Stimulated activated CD4-positive, alpha-beta T cell treated with anti-CD3 and anti-CD28 coated beads, TNF-alpha, amount 100 ng/mL, for 1 hour (primary cell): ENCODE data around the gene NTN4.
"Not testable (repeated sequence)": the region's sequence is repeated elsewhere in the genome, so short reads cannot be mapped to it uniquely, and the experiment has no call there.

Experiments used
- DNase-seq, 3 donors: peaks; one replicate each; pipeline ENCODE4 v3.0.0-alpha.2; 2020; ENCODE audit warnings: low read depth in 3 of 3, low spot score in 1 of 3

The NTN4 gene

GRCh38 chr12:95796982-95797289, 6.4 kb upstream of the NTN4 start:
- no peak for DNase-seq

DNA sequence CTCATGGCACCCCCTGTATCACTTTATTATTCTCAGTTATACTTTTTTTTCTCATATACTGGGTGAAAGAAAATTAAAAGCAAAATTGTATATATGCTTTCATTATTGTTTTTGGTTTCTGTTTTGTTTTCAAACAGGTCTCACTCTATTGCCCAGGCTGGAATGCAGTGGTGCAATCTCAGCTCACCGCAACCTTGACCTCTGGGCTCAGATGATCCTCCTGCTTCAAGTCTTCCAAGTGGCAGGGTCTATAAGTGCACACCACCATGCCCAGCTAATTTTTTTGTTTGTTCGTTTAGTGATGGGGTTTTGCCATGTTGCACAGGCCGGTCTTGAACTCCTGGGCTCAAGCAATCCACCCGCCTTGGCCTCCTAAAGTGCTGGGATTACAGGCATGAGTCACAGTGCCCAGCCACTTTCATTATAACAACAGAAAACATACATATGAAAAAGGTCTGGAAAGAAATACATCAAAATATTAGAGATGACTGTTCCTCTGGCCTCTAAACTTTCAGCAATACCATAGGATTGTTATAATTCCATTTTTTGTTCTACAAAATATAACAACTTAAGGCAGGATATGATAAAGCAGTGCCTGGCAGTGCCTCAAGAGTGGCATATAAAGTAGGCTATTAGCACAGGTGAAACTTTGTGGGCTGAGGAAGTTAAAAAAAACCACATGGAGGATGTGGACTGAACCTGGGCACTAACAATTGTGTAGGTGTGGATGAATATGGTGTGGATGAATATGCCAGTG, 5.8 kb upstream of the NTN4 start:
- DNase-seq = no peak

DNA sequence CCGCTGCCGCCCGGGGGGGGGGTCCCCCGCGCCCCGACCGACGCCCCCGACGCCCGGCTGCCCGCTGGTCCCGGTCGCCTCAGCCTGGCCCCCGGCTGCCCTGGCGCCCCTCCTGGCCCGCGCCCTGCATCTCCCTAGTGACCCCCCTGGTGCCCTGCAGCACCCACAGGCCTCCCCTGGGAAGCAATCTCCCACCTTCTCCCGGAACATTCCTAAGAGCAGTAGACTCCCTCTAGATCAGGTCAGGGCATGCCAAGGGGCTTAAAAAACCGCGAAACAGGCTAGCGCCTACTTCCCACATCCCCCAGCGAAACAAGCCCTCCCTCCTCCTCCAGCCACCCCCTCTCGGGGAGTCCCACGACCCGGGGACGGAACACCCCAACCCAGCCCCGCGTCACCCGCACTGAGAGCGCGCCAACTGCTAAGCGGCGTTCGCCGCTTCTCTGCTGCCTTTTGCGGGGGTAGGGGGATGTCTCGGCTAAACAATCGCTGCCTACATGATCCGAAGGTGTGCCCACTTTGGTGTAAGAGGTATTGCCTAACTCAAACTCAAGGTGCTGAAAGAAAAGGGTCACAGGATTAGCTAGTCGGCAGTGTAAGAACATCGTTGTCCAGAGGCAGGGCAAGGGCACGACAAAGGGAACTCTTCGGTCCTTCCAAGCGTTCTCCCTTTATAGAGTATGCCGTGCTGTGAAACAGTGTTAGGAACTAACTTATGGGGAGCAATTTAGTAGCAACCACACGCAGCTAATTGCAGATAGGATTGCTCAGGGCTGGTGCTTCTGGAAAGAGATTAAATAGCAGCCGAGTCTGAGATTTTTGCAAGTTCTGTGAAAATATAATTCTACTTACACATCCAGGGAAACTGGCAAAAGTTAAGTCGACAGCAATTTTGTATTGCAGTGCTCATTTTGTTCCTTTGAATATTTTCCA, 619 bp upstream of the NTN4 start:
- DNase-seq = no peak

DNA sequence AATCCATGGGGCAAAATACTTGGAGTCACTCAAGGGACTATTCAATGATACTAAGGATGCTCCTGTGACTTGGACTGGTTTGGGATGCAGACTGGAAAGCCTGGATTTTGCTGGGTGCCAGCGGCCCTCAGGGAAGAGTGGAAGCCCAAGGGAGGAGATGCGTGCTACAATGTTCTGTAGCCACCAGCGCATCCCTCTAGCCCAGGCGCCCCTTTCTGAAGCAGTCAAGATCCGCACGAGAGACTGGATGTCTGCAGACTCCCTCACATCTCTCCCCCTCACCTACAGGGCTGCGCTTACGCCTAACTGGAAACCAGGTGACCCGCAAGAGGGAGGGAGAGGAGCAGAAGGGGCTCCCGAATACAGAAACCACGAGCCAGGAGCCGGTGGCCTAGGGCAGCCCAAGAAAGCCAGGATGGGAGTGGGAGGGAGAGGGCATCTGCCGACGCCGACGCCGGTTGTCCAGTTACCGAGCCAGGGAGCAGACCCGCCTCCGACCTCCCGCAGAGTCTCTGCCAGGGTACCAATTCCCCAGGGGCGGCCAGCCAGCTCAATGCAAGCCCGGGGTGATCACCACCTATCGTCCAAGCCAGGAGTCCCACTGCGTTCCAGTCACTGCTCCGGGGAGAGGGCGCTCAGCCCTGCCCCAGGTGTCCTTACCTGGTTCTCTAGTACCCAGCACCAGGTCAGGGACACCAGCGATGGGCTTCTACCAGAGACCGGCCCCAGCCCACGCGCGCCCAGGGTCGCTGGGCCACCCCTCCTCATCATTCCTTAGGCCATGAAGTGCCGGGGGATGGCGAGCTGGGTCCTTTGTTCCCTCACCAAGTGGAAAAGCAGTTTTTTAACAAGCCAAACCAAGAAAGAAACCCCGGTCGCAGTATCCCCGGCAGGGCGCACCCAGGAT, 1.2 kb downstream of the NTN4 start:
- DNase-seq = no peak

DNA sequence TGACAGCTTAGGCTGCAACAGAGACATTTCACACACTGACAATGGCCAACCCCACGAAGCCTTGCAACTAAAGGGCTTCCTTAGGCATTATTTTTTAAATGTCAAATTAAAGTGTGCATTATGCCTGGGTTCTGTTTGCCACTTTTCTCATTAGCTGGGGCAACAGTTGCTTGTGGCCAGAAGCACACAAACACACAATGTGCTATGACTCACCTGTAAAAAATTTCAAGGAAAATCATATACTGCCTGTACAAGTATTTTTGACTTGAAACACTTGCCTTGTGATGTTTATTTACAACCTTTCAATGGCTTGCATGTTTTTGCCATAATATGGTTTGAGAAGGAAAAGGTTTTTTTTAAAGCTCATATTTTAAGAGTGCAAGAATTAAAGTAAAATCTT, 1.9 kb downstream of the NTN4 start:
- no peak for DNase-seq

DNA sequence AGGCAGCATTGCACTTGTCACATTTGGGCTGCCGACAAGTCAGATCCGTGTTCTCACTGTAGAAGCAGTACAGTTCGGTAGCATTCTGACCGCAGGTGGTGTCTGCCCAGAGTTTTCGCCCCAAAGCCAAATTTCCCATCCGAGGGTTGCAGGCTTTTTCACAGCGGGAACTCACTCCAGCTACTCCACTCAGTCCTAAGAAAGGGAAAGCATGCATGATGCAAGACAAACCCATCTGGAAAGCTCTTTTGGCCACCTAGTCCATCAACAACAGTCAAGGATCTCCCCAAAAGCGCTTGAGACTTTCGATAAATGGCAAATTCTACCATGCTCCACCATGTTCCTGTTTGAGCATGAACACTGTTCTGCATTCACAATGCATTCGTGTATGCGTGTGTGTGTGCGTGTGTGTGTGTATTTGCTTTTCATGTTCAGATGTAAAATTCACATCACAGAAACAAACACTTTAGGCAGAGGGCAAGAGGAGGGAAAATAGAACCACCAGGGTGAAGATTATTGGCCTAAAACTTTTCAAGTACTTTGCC, 3.2 kb downstream of the NTN4 start:
- no peak for DNase-seq

GRCh38 chr12:95784915-95785314, 5.6 kb downstream of the NTN4 start:
- no peak for DNase-seq

- DNase-seq = no peak
These were observed 6.3 kb downstream of the NTN4 start for GRCh38 chr12:95784286-95784685.

DNA sequence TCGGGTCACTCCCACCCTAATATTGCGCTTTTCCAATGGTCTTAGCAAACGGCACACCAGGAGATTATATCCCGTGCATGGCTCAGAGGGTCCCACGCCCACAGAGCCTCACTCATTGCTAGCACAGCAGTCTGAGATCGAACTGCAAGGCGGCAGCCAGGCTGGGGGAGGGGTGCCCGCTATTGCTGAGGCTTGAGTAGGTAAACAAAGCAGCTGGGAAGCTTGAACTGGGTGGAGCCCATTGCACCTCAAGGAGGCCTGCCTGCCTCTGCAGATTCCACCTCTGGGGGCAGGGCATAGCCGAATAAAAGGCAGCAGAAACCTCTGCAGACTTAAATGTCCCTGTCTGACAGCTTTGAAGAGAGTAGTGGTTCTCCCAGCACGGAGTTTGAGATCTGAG, 15.1 kb downstream of the NTN4 start:
- DNase-seq = not testable (repeated sequence)

DNA sequence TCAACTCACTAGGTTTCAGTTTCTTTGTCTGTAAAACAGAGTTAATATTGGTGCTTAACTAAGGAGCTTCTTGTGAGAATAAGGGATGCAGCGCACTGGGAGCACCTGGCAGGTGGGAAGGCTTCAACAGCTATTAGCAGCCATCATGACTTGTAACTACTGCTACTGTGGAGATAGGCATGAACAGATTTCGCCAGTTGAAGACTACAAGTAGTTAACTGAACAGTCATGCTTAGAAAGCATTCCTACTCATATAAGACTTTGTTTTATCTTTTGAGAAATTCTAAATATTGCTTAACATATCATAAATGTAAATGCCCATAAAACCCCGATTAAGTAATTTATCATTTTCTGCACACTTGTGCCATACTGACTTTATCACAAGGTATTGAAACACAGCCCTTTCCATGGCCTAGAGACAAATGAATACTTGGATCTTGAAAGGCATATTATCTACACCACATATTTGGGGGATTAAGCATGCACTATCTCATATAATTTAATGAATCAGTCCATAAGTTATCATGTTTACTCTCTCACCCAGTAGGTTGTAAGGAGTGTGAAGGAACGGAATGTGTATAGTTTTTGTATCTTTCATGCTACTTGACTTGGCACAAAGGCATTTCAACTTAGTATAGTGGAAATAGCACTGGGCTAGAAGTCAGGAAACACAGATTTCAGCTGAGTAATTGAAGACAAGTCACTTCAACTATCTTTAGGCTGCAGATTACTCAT, 16.1 kb downstream of the NTN4 start:
- no peak for DNase-seq

GRCh38 chr12:95773320-95773719, 17.2 kb downstream of the NTN4 start:
- no peak for DNase-seq

DNA sequence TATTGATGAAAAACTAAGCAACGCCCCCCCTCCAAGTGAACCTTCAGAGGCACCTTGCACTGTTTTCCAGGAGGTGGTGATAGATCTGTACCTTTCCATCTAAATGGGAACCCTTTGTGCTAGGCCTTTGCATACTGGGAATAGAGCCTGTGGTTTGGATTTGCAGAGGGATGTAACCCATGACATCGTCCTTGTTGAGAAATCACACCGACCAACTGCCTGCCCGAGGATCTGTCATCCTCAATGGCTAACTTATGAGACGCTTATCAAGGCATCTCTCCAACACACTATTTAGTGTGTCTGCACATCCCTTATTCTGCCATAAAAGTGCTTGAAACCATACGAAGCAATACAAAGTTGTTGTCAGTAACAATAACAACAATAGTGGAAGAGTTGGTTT, 22.9 kb downstream of the NTN4 start:
- DNase-seq = no peak

- DNase-seq = no peak
These were observed 24.1 kb downstream of the NTN4 start for GRCh38 chr12:95766356-95767019.

DNA sequence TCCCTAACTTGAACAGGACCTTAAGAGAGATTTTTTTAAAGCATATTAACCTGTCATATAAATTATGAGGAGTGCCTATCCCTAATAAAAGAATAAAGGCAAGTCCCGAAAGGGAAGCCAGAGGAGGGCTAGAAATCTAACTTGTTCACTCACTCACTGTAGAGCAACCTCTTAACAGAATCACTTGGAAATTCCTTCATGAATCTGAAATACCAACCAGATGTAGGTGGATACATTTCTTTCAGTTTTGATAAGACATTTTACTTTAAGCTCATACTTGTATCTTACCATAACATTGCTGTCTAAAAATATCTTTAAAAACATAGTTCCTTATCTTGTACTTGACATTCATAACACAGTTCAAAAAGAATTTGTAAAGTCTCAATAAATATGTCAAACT, 25.7 kb downstream of the NTN4 start:
- DNase-seq = no peak

DNA sequence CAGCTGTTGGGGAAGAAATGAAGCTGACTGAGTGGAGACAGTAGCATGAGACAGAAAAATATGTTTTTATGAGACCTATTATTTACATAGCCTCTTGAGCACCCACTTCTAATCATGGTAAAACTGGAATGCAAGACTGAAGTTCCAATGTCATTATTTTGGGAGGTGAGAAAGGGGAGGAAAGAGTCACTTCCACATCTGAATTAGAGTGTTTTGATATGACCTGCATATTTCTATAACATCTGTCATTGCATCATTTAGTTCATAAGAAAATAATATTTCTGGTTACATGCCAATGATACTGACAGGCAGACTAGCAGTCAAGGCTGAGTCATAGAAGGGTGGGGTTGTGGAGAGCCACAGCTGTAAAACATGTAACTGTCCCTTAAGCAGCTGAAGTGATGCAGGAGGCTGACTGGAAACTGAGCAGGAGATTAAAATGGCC, 26.7 kb downstream of the NTN4 start:
- no peak for DNase-seq

GRCh38 chr12:95762123-95762785, 28.3 kb downstream of the NTN4 start:
- no peak for DNase-seq

GRCh38 chr12:95760371-95760770, 30.2 kb downstream of the NTN4 start:
- DNase-seq = no peak

DNA sequence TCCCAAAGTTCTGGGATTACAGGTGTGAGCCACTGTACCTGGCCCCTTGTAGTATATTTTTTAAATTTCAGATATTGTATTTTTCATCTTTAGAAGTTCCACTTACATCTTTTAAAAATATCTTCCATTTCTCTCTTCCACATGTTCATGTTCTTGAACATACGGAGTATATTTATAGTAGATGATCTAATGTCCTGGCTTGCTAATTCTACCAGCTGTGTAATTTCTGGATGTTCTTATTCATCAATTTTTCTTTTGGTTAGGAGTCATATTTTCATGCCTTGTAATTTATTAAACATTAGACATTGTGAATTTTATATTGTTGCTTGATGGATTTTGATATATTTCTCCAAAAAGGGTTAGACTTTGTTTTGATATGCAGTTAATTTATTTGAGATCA, 30.8 kb downstream of the NTN4 start:
- no peak for DNase-seq

DNA sequence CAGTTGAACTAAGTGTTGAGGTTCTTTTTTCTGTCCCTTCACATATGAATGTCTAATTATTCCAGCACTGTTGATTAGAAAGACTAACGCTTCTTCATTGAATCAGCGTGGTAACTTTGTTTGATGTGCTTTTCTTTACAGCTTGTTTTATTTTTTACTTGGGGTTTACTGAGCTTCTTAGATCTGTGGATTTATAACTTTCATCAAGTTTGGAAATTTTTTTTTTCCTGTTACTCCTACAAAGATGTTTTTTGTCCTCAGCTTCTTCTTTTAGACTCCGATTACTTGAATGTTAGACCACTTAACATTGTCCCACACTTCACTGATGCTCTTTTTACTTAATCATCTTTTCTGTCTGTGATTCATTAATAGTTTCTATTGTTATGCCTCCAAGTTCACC, 31.5 kb downstream of the NTN4 start:
- DNase-seq = no peak
